SK-N-MC (cell line): ENCODE measurements around the gene CCDC81.
A peak's percentile ranks its signal among the peaks of the same experiment; 100 is the strongest.

ENCODE experiments used
- DNase-seq: peaks from one replicate; pipeline ENCODE4 v3.0.0-alpha.2; 2011; ENCODE audit warnings: low read depth, low spot score
- H3K27ac ChIP-seq: fragments of 200-600 bp; sonication (generic); 2 replicates; pipeline ENCODE4 v1.5.1; 2016; ENCODE audit warnings: mixed run types
- H3K36me3 ChIP-seq: fragments of 200-600 bp; sonication (generic); 2 replicates; pipeline ENCODE4 v1.6.1; 2017; ENCODE audit warnings: antibody characterized with exemption, low read length, mixed read lengths; ENCODE audit not compliant: insufficient read depth
- H3K4me3 ChIP-seq: fragments of 200-600 bp; sonication (generic); 2 replicates; pipeline ENCODE4 v1.5.1; 2016
- H3K9ac ChIP-seq: fragments of 200-600 bp; sonication (generic); 2 replicates; pipeline ENCODE4 v1.8.0; 2017; ENCODE audit warnings: mixed run types, mixed read lengths; ENCODE audit not compliant: insufficient read length
- H3K9me3 ChIP-seq: fragments of 200-600 bp; sonication (generic); 2 replicates; pipeline ENCODE4 v1.6.1; 2017; ENCODE audit warnings: low read depth, mild to moderate bottlenecking, antibody characterized with exemption, low read length, moderate library complexity, mixed read lengths
- EZH2 ChIP-seq: fragments of 200-600 bp; sonication (generic); IDR thresholded peaks from one replicate; pipeline ENCODE4 v1.6.1; 2017; ENCODE audit warnings: antibody characterized with exemption
- FOXP2 ChIP-seq: optimal IDR thresholded peaks from 2 replicates; pipeline ENCODE3; 2011; ENCODE audit warnings: mild to moderate bottlenecking, moderate library complexity; ENCODE audit not compliant: insufficient read depth; ENCODE audit errors: extremely low read length, control extremely low read depth
- POLR2AphosphoS5 ChIP-seq: IDR thresholded peaks from 2 replicates; pipeline ENCODE4 v1.6.1; 2012; ENCODE audit warnings: mild to moderate bottlenecking, low read depth, low read length, borderline replicate concordance

CCDC81 gene

DNA sequence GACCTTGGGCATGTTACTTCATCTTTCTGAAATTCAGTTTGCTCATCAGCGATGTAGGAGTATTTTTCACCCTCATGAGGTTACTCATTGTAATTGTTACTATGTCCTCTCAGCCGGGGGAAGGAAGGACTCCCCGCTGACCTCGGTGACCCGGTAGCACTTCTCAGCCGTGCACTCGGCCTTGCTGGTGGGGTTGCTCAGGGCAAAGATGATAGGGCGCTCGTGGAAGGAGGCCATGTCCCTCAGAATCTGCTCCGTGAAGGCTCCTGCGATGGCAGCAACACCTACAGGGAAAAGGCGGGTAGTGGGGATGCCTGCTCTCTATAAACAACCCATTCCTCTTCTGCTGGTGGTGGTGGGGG lies 72.2 kb downstream of the CCDC81 start:
- H3K9ac ChIP-seq = no peak overlapping the region
- H3K4me3 ChIP-seq = no peak overlapping the region
- no peak overlapping the region for H3K27ac ChIP-seq
- DNase-seq = no peak
- H3K9me3 ChIP-seq = no peaks in the 10 kb centered on the region
- TF ChIP-seq EZH2 (no peak), FOXP2 (no peak)
- H3K36me3 ChIP-seq = no peaks in the 10 kb centered on the region

DNA sequence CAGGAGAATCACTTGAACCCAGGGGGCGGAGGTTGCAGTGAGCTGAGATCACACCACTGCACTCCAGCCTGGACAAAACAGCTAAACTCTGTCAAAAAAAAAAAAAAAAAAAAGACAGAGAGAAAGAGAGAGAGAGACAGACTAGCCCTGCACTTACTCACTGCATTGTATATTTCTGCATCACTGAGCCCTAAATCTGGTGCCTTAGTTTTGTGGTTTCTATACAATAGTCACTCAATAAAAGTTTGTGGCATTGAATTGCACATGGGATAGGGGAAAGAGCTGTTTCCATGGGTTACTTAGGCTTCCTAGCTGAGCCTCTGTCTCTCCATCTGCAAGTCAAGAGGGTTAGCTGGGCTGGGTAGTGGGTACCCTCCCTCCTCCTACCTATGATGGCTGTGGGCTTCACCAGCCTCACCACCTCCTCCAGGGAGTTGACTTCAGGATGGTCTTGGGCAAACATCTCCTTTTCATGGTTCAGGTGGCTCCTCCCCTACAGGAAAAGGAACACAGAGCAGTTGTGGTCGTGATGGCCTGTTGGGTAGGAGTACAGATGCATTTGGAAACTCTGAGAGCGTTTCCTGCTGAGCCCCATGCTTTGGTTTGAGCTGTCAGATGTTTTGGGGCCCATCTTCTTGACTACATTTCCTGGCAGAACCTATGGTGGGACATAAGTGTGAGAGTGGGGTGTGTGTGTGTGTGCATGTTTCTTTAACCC lies 73.2 kb downstream of the CCDC81 start:
- no peak overlapping the region for H3K27ac ChIP-seq
- DNase-seq = no peak
- H3K9ac ChIP-seq = no peak overlapping the region
- TF ChIP-seq EZH2 = no peak
- no peak for TF ChIP-seq FOXP2
- TF ChIP-seq POLR2AphosphoS5 = no peak
- H3K9me3 ChIP-seq = no peaks in the 10 kb centered on the region
- no peaks in the 10 kb centered on the region for H3K36me3 ChIP-seq
- H3K4me3 ChIP-seq = no peak overlapping the region

DNA sequence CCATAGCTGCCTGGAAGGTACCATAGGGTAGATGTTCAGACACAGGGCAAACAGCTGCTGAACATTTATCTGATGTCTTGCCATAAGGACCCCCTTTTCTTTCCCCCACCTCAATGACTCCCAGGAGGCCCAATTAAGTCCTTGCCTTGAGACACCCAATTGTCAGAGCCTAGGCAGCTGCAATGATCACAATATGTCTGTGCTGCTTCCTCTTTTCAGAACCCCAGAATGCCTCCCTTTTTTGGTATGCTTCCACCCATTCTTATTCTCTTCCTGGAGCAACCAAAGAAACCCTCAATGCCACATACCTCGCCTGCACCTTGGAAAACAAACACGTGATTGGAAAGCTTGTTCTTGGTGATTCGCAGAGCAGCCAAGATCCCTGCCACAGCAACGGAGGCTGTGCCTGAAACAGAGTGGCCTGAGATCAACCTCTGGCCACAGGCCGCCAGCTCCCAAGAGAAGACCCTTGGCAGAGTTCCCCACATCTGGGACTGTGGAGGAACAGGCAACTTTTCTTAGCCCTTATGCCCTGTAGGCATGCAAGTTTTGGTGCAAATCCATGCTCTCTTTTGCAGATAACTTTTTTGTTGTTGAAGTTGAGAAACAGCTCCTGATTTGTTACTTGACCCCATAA lies 75.4 kb downstream of the CCDC81 start:
- H3K4me3 ChIP-seq = no peak overlapping the region

DNA sequence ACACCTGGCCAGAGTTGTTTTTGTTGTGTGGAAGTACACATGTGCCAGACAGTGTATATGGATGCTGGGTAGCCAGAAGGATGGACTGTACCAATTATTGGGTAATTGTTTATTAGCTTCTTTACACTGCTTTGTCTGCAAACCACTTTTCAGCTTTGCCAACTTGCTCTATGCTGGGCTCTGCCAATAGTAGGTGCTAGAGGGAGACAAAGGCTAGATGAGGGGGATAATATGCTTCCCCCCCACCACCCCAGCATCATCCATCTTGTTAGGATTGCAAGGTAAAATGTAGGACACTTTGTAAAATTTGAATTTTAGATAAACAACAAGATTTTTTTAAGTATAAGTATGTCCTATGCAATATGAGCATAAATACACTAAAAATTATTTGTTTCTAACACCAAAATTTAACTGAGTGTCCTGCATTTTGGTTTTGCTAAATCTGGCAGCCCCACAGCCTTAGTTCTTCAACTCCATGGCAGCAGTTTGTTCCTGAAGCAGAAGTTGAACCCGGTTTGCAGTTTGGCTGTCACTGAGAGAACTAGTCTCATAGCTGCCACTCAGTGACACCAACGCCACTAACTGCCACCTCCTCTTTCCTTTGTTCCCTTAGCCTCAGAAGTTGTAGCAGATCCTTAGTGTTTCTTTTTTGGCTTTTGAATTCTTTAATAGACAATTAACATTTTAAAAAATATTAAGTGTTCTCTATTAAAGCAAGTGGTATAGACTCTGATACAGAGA lies 78.8 kb downstream of the CCDC81 start:
- H3K4me3 ChIP-seq = no peak overlapping the region

More for the DNA sequence above, 75.4 kb downstream of the CCDC81 start:
- Histone ChIP-seq H3K27ac (no peak overlapping the region), H3K9ac (no peak overlapping the region), H3K36me3 (no peaks in the 10 kb centered on the region), H3K9me3 (no peaks in the 10 kb centered on the region)
- no peak for DNase-seq
- TF ChIP-seq POLR2AphosphoS5 = no peak
- TF ChIP-seq EZH2 = no peak
- no peak for TF ChIP-seq FOXP2

DNA sequence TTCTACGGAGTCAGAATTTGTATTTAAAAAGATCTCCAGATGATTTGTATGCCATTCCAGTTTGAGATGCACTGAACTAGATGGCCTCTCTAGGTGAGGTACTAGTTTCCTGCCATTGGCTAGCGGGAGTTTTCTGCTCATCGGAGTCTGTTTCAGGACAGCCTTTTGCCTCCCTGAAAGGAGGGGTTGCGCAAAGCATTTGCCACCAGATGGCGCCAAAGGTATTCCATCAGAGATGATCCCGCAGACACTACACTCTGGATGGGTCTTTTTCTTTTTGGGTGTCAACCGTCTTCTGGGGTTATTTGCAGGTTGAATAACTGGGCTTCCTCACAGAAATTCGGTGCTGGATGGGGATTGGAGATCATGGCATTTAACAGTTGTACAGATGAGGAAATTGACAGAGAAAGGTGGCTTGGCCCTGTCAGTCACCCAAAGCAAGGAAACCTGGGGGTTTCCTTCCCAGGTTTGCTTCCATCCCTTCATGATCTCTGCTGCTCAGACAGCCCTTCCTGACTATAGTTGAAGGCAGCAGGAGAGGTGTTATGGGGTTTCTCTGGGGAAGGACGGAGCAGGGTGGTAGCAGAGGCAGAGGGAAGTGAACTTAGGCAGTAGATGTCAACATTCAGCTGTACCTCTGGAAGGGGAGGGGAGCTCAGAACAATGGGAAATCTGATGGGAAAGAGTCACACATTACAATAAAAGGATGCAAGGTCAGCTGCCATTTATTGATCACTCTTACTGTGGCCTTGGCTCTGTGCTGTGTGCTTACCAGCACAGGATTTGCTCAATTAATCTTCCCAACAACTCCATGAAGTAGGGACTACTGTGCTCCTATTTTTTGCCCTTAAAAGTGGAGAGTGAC lies 81.6 kb downstream of the CCDC81 start:
- DNase-seq = peak; percentile 65
- Histone ChIP-seq H3K9me3 (no peaks in the 10 kb centered on the region), H3K4me3 (no peak overlapping the region), H3K27ac (no peak overlapping the region), H3K36me3 (no peaks in the 10 kb centered on the region), H3K9ac (no peak overlapping the region)
- TF ChIP-seq EZH2 = no peak
- TF ChIP-seq POLR2AphosphoS5 = no peak
- TF ChIP-seq FOXP2 = no peak

More for the DNA sequence above, 78.8 kb downstream of the CCDC81 start:
- TF ChIP-seq EZH2 = no peak
- no peak for TF ChIP-seq POLR2AphosphoS5
- no peak for TF ChIP-seq FOXP2
- no peak overlapping the region for H3K27ac ChIP-seq
- DNase-seq = no peak
- H3K9ac ChIP-seq = no peak overlapping the region
- no peaks in the 10 kb centered on the region for H3K36me3 ChIP-seq
- no peaks in the 10 kb centered on the region for H3K9me3 ChIP-seq

DNA sequence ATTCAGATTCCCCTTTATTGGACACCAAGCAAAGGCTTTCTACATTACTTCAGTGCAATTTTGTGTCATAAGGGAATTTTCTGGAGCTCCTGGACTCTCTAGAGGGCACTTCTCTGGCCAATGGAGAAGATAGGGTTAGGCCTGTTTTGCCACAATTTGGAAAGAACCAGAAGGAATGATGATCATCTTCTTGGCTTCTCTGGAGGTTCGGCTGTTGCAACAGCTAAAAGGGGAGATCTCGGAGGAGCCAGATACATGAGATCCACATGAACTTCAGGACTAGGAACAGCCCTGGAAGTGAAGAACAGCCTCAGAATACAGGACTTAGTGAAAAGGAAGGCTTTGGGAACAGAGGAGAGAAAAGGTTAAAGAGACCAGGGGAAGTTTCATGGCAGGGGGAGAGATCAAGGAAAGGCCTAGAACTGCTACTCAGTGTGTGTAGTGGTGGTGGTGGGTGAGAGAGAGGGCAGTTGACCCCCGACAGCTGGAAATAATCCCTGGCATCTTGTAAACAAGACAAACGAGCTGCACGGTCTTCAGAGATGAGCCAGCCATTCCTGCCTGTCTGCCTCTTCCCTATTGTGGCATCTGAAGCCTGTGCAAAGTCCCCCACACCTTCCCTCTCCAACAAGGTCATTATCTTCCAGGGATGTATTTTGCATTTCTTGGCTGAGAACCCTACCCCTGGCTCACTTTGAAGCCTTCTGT lies 83.8 kb downstream of the CCDC81 start:
- Histone ChIP-seq H3K27ac (no peak overlapping the region), H3K36me3 (no peaks in the 10 kb centered on the region), H3K9me3 (no peaks in the 10 kb centered on the region), H3K4me3 (no peak overlapping the region), H3K9ac (no peak overlapping the region)
- DNase-seq = no peak
- TF ChIP-seq EZH2 (no peak), POLR2AphosphoS5 (no peak), FOXP2 (no peak)

DNA sequence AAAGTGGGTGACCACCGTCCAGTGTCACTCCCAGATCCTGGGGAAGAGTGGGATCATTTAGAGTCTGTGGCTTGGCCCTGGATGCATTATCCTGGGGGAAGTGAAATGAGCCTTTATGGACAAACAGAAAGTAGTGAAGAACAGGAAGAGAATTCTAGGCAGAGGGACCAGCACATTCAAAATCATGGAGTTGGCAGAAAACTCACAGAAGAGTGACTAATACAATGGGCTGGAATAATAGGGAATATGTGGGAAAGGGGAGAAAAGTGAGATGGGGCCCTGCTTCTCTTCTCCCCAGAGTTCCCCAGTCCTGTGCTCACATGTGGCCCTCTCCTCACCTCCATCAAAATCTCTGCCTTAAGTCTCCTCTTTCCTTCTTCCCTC lies 84.3 kb downstream of the CCDC81 start:
- Histone ChIP-seq H3K27ac (no peak overlapping the region), H3K9me3 (no peaks in the 10 kb centered on the region), H3K9ac (no peak overlapping the region), H3K4me3 (no peak overlapping the region), H3K36me3 (no peaks in the 10 kb centered on the region)
- TF ChIP-seq FOXP2 = no peak
- no peak for TF ChIP-seq POLR2AphosphoS5
- DNase-seq = no peak
